PFSK-1 (cell line): ENCODE results near the gene DDX39A.

Experiments
- FOXP2 ChIP-seq: optimal IDR thresholded peaks from 2 replicates; pipeline ENCODE3; 2011; ENCODE audit warnings: borderline replicate concordance, control low read depth, inconsistent platforms; ENCODE audit not compliant: insufficient read depth; ENCODE audit errors: extremely low read length, extremely low read depth
- POLR2AphosphoS5 ChIP-seq: IDR thresholded peaks from 2 replicates; pipeline ENCODE4 v1.6.1; 2012; ENCODE audit warnings: low read depth, mild to moderate bottlenecking, control low read depth, low read length, moderate library complexity
- SIN3A ChIP-seq: IDR thresholded peaks from 2 replicates; pipeline ENCODE4 v1.6.1; 2012; ENCODE audit warnings: mild to moderate bottlenecking, low read length, moderate library complexity, borderline replicate concordance; ENCODE audit not compliant: insufficient read depth
- TAF1 ChIP-seq: IDR thresholded peaks from 2 replicates; pipeline ENCODE4 v1.6.1; 2012; ENCODE audit warnings: low read length, control low read depth, borderline replicate concordance; ENCODE audit not compliant: insufficient read depth
- TF ChIP-seq, protein P1 (sequence below), 2 experiments: IDR thresholded peaks; 2 replicates each; pipeline versions ENCODE4 v1.6.1 to v1.8.0; 2011 to 2012; ENCODE audit warnings: low read depth in 2 of 2, low read length in 2 of 2, control low read depth in 1 of 2, inconsistent platforms in 1 of 2, mild to moderate bottlenecking in 1 of 2, moderate library complexity in 1 of 2; ENCODE audit not compliant: insufficient read depth in 1 of 2

DDX39A gene

GRCh38 chr19:14393329-14393728 lies 25.8 kb downstream of the DDX39A start:
- TF ChIP-seq POLR2AphosphoS5 (no peak), FOXP2 (no peak), SIN3A (no peak), TAF1 (no peak)
- TF ChIP-seq, protein P1, sequence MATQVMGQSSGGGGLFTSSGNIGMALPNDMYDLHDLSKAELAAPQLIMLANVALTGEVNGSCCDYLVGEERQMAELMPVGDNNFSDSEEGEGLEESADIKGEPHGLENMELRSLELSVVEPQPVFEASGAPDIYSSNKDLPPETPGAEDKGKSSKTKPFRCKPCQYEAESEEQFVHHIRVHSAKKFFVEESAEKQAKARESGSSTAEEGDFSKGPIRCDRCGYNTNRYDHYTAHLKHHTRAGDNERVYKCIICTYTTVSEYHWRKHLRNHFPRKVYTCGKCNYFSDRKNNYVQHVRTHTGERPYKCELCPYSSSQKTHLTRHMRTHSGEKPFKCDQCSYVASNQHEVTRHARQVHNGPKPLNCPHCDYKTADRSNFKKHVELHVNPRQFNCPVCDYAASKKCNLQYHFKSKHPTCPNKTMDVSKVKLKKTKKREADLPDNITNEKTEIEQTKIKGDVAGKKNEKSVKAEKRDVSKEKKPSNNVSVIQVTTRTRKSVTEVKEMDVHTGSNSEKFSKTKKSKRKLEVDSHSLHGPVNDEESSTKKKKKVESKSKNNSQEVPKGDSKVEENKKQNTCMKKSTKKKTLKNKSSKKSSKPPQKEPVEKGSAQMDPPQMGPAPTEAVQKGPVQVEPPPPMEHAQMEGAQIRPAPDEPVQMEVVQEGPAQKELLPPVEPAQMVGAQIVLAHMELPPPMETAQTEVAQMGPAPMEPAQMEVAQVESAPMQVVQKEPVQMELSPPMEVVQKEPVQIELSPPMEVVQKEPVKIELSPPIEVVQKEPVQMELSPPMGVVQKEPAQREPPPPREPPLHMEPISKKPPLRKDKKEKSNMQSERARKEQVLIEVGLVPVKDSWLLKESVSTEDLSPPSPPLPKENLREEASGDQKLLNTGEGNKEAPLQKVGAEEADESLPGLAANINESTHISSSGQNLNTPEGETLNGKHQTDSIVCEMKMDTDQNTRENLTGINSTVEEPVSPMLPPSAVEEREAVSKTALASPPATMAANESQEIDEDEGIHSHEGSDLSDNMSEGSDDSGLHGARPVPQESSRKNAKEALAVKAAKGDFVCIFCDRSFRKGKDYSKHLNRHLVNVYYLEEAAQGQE (IDR thresholded peaks at IDR 0.05; ENCODE audit: insufficient read depth in 1 of 2, low read depth in 2 of 2, low read length in 2 of 2) = no peak

GRCh38 chr19:14391156-14391821 lies 27.9 kb downstream of the DDX39A start:
- TF ChIP-seq POLR2AphosphoS5 (no peak), FOXP2 (no peak), TAF1 (no peak)
- TF ChIP-seq, protein P1 (IDR thresholded peaks at IDR 0.05; ENCODE audit: insufficient read depth in 1 of 2, low read depth in 2 of 2, low read length in 2 of 2) = no peak

GRCh38 chr19:14390548-14390947 lies 28.6 kb downstream of the DDX39A start:
- no peak for TF ChIP-seq FOXP2
- TF ChIP-seq SIN3A = no peak
- TF ChIP-seq, protein P1 (IDR thresholded peaks at IDR 0.05; ENCODE audit: insufficient read depth in 1 of 2, low read depth in 2 of 2, low read length in 2 of 2) = no peak
- TF ChIP-seq POLR2AphosphoS5 = no peak
- TF ChIP-seq TAF1 = no peak

- TF ChIP-seq SIN3A = no peak
- no peak for TF ChIP-seq POLR2AphosphoS5
- no peak for TF ChIP-seq TAF1
- TF ChIP-seq, protein P1 (IDR thresholded peaks at IDR 0.05; ENCODE audit: insufficient read depth in 1 of 2, low read depth in 2 of 2, low read length in 2 of 2) = no peak
- no peak for TF ChIP-seq FOXP2
Observed at GRCh38 chr19:14385492-14385891, 33.6 kb downstream of the DDX39A start.
